GM21423 (cell line): ENCODE results near the gene RUNX1.
A peak's percentile ranks its signal among the peaks of the same experiment; 100 is the strongest.

ENCODE experiments used
- ATAC-seq: cut with Tn5 transposase; IDR thresholded peaks from one replicate; pipeline ENCODE4 v1.9.1; 2021; ENCODE audit warnings: mild to moderate bottlenecking, moderate library complexity; ENCODE audit not compliant: unreplicated experiment

Gene RUNX1

GRCh38 chr21:34862951-34863350 lies 186.2 kb downstream of the RUNX1 start:
- ATAC-seq, result no peak

GRCh38 chr21:34861258-34861657 lies 187.8 kb downstream of the RUNX1 start:
- no peak for ATAC-seq

- no peak for ATAC-seq
Measured at GRCh38 chr21:34859976-34860653, 189.0 kb downstream of the RUNX1 start.

- ATAC-seq, result no peak
Measured at GRCh38 chr21:34858559-34858958, 190.5 kb downstream of the RUNX1 start.

GRCh38 chr21:34857874-34858273 lies 191.2 kb downstream of the RUNX1 start:
- no peak for ATAC-seq

GRCh38 chr21:34857122-34857713 lies 191.9 kb downstream of the RUNX1 start:
- no peak for ATAC-seq

GRCh38 chr21:34852448-34852847 lies 196.7 kb downstream of the RUNX1 start:
- no peak for ATAC-seq

- ATAC-seq, result no peak
Measured at GRCh38 chr21:34850166-34850690, 198.9 kb downstream of the RUNX1 start.

- ATAC-seq, result no peak
Measured at GRCh38 chr21:34846601-34847112, 202.4 kb downstream of the RUNX1 start.

- peak; percentile 89 for ATAC-seq
Measured at GRCh38 chr21:34845521-34846451, 203.3 kb downstream of the RUNX1 start.

- ATAC-seq, result no peak
Measured at GRCh38 chr21:34844924-34845238, 204.2 kb downstream of the RUNX1 start.

- ATAC-seq, result no peak
Measured at GRCh38 chr21:34844013-34844923, 204.8 kb downstream of the RUNX1 start.

- no peak for ATAC-seq
Measured at GRCh38 chr21:34843562-34843961, 205.5 kb downstream of the RUNX1 start.

- no peak for ATAC-seq
Measured at GRCh38 chr21:34841154-34841553, 207.9 kb downstream of the RUNX1 start.

- no peak for ATAC-seq
Measured at GRCh38 chr21:34840693-34841092, 208.4 kb downstream of the RUNX1 start.

- ATAC-seq, result no peak
Measured at GRCh38 chr21:34838956-34839820, 209.9 kb downstream of the RUNX1 start.

GRCh38 chr21:34836933-34837505 lies 212.1 kb downstream of the RUNX1 start:
- no peak for ATAC-seq

GRCh38 chr21:34836103-34836932 lies 212.8 kb downstream of the RUNX1 start:
- ATAC-seq, result no peak
